ENCODE data around the gene SUMO3.
A peak's percentile ranks its signal among the peaks of the same experiment; 100 is the strongest.

Gene SUMO3

GRCh38 chr21:44817914-44818639 lies at the start of gene SUMO3:
Gene SUMO3 (minus strand): TSS chr21:44818062. CDS start chr21:44817968, 94 bp downstream.
- DNase-seq (ENCODE audit: low spot score), result peak; percentile 94

- DNase-seq (ENCODE audit: low spot score), result no peak
Observed at GRCh38 chr21:44867464-44867863, 49.6 kb upstream of the SUMO3 start.

GRCh38 chr21:44866780-44867179 lies 48.9 kb upstream of the SUMO3 start:
- DNase-seq (ENCODE audit: low spot score), result no peak

- no peak for DNase-seq (ENCODE audit: low spot score)
Observed at GRCh38 chr21:44865561-44866280, 47.9 kb upstream of the SUMO3 start.

- DNase-seq (ENCODE audit: low spot score), result no peak
Observed at GRCh38 chr21:44862869-44863685, 45.2 kb upstream of the SUMO3 start.

GRCh38 chr21:44858791-44859190 lies 40.9 kb upstream of the SUMO3 start:
- no peak for DNase-seq (ENCODE audit: low spot score)

GRCh38 chr21:44858291-44858690 lies 40.4 kb upstream of the SUMO3 start:
- DNase-seq (ENCODE audit: low spot score), result no peak

GRCh38 chr21:44857127-44857892 lies 39.4 kb upstream of the SUMO3 start:
- DNase-seq (ENCODE audit: low spot score), result no peak

GRCh38 chr21:44856131-44856530 lies 38.3 kb upstream of the SUMO3 start:
- DNase-seq (ENCODE audit: low spot score), result no peak

GRCh38 chr21:44855572-44855971 lies 37.7 kb upstream of the SUMO3 start:
- DNase-seq (ENCODE audit: low spot score), result no peak

GRCh38 chr21:44854664-44855446 lies 37.0 kb upstream of the SUMO3 start:
- no peak for DNase-seq (ENCODE audit: low spot score)

GRCh38 chr21:44854391-44854663 lies 36.5 kb upstream of the SUMO3 start:
- no peak for DNase-seq (ENCODE audit: low spot score)

- no peak for DNase-seq (ENCODE audit: low spot score)
Observed at GRCh38 chr21:44853601-44854390, 35.9 kb upstream of the SUMO3 start.

GRCh38 chr21:44850905-44851657 lies 33.2 kb upstream of the SUMO3 start:
- no peak for DNase-seq (ENCODE audit: low spot score)

- DNase-seq (ENCODE audit: low spot score), result no peak
Observed at GRCh38 chr21:44850208-44850800, 32.4 kb upstream of the SUMO3 start.

GRCh38 chr21:44849616-44850130 lies 31.8 kb upstream of the SUMO3 start:
- DNase-seq (ENCODE audit: low spot score), result no peak

GRCh38 chr21:44848821-44849521 lies 31.1 kb upstream of the SUMO3 start:
- no peak for DNase-seq (ENCODE audit: low spot score)

GRCh38 chr21:44847261-44848056 lies 29.6 kb upstream of the SUMO3 start:
- no peak for DNase-seq (ENCODE audit: low spot score)

Measured in AG08395 (cell line).